HG03095 (cell line): Measurements from ENCODE around the gene PIEZO2.

Experiments
- ATAC-seq: cut with Tn5 transposase; IDR thresholded peaks from one replicate; pipeline ENCODE4 v1.9.1; 2021; ENCODE audit warnings: moderate library complexity; ENCODE audit not compliant: unreplicated experiment

The PIEZO2 gene

GRCh38 chr18:11034884-11035283, 114.5 kb downstream of the PIEZO2 start:
- no peak for ATAC-seq

GRCh38 chr18:11033503-11033902, 115.9 kb downstream of the PIEZO2 start:
- ATAC-seq, result no peak

- no peak for ATAC-seq
Observed at GRCh38 chr18:11031966-11032365, 117.4 kb downstream of the PIEZO2 start.

- ATAC-seq, result no peak
Observed at GRCh38 chr18:11029021-11029420, 120.3 kb downstream of the PIEZO2 start.

GRCh38 chr18:11027862-11028261, 121.5 kb downstream of the PIEZO2 start:
- ATAC-seq, result no peak

- no peak for ATAC-seq
Observed at GRCh38 chr18:11025671-11026070, 123.7 kb downstream of the PIEZO2 start.

- ATAC-seq, result no peak
Observed at GRCh38 chr18:11024928-11025669, 124.3 kb downstream of the PIEZO2 start.

GRCh38 chr18:11021477-11021876, 127.9 kb downstream of the PIEZO2 start:
- ATAC-seq, result no peak

GRCh38 chr18:11020877-11021414, 128.4 kb downstream of the PIEZO2 start:
- ATAC-seq, result no peak

- no peak for ATAC-seq
Observed at GRCh38 chr18:11020161-11020853, 129.1 kb downstream of the PIEZO2 start.

- no peak for ATAC-seq
Observed at GRCh38 chr18:11019295-11020105, 129.9 kb downstream of the PIEZO2 start.

- ATAC-seq, result no peak
Observed at GRCh38 chr18:11009869-11010268, 139.5 kb downstream of the PIEZO2 start.

GRCh38 chr18:11009147-11009546, 140.2 kb downstream of the PIEZO2 start:
- ATAC-seq, result no peak

GRCh38 chr18:11008505-11008904, 140.9 kb downstream of the PIEZO2 start:
- ATAC-seq, result no peak

GRCh38 chr18:11005528-11005927, 143.8 kb downstream of the PIEZO2 start:
- no peak for ATAC-seq

GRCh38 chr18:11004951-11005350, 144.4 kb downstream of the PIEZO2 start:
- no peak for ATAC-seq

- no peak for ATAC-seq
Observed at GRCh38 chr18:11004294-11004693, 145.1 kb downstream of the PIEZO2 start.

- no peak for ATAC-seq
Observed at GRCh38 chr18:11002796-11003195, 146.6 kb downstream of the PIEZO2 start.

- ATAC-seq, result no peak
Observed at GRCh38 chr18:11002277-11002676, 147.1 kb downstream of the PIEZO2 start.

- ATAC-seq, result no peak
Observed at GRCh38 chr18:11000071-11000470, 149.3 kb downstream of the PIEZO2 start.

GRCh38 chr18:10997885-10998284, 151.5 kb downstream of the PIEZO2 start:
- ATAC-seq, result no peak
